Astrocyte of the cerebellum (primary cell): Measurements from ENCODE around the gene CLEC4F.

Experiments used
- DNase-seq: peaks from one replicate; pipeline ENCODE4 v3.0.0-alpha.2; 2011; ENCODE audit warnings: low read depth
- H3K4me3 ChIP-seq: 2 replicates; pipeline ENCODE4 v1.5.1; 2011; ENCODE audit warnings: mild to moderate bottlenecking, low read depth, low read length, moderate library complexity
- in situ Hi-C: cut with HindIII; loops from 2 replicates; pipeline ENCODE4 v1.10.0; 2017; ENCODE audit warnings: low sequenced_read_pairs
- TF ChIP-seq, protein P1 (sequence below): IDR thresholded peaks from 2 replicates; pipeline ENCODE4 v1.5.1; 2012; ENCODE audit warnings: low read length, low read depth, moderate library complexity, mild to moderate bottlenecking; ENCODE audit errors: missing control alignments

CLEC4F gene

DNA sequence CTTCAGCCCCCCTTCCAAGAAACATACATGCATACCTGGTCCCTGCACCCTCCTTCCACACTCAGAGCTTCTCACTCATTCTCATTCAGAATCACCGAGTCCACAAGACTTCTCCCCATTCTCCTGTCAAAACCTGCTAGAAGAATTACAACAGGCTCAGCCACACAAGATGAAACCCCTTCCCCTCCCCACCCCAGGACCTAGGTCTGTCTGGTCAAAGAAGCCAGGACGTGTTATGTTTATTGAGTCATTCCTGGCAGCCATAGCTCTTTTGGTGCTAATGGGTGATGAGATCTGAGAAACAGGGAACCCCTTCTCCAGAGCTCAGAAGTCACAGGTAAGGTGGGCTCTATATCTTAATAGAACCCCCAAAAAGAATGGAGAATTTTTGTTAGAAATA is 50.9 kb downstream of the CLEC4F start:
- in situ Hi-C loops = no loop called here
- H3K4me3 ChIP-seq = no peak overlapping the region
- no peak for DNase-seq
- TF ChIP-seq, protein P1, sequence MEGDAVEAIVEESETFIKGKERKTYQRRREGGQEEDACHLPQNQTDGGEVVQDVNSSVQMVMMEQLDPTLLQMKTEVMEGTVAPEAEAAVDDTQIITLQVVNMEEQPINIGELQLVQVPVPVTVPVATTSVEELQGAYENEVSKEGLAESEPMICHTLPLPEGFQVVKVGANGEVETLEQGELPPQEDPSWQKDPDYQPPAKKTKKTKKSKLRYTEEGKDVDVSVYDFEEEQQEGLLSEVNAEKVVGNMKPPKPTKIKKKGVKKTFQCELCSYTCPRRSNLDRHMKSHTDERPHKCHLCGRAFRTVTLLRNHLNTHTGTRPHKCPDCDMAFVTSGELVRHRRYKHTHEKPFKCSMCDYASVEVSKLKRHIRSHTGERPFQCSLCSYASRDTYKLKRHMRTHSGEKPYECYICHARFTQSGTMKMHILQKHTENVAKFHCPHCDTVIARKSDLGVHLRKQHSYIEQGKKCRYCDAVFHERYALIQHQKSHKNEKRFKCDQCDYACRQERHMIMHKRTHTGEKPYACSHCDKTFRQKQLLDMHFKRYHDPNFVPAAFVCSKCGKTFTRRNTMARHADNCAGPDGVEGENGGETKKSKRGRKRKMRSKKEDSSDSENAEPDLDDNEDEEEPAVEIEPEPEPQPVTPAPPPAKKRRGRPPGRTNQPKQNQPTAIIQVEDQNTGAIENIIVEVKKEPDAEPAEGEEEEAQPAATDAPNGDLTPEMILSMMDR = no peak

DNA sequence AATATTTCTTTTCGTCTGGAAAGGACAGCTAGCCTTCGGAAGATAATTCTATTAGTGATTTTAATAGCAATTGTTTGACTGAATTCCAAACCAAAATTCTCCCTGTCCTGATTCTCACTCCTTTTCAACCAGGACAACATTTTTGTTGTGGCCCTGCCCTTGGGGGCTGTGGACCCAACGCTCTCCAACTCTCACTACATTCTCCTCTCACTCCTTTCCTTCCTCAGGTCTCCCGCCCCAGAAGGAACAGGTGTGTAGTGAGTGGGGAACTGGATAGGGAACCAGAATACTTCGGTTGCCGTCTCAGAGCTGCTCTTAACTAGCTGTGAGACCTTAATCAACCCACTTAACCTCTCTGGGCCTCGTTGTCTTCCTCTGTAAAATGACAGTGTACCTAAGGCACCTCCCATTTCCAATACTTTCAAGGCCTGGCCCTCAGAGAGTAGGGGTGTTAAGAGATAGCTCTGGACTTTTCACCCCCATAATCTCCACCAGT is 51.8 kb downstream of the CLEC4F start:
- TF ChIP-seq, protein P1 = no peak
- in situ Hi-C loops = no loop called here
- no peak overlapping the region for H3K4me3 ChIP-seq
- DNase-seq = no peak

DNA sequence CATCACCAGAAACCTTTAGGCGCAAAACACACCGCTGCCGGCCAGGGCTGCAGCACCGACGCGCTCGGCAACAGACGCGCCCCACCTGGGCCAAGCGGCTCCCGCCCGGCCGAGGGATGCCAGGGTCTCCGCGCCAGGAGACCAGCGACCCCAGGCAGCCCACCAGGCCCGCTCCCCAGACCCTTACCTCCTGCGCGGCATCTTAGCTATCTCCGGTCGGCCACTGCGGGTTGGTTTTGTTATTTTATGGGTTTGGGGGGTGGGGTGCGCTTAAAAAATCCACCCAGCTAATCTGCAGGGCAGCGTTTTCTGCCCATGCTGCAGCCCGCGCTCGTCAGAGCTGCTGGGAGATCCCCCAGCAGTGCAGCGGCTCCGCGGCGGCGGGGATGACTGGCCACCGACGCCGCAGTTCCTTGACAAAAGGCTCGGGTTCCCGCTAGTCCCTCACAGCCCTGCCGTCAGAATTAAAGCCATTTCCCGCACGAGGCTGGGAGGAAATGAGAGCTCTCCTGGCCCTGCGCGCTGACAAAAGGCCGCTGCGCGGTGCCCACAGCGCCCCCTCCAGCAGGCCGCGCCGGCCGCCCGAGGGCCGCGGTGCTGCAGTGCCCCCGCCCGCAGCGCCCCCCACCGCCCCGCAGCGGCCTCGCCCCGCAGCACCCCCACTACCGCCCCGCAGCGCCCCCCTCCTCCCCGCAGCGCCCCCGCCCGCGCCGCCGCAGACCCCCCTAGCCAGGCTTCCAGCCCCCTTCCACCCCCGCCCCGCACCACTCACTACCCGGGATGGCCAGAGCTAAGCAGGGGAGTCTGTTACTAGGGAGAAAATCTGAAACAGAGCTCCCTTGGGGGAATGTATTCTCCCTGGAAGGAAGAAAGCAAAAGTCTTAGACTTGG is 52.5 kb downstream of the CLEC4F start, which contains the start of gene ADD2:
Gene ADD2 (minus strand): TSS at position 502 of the 891 bp plus-strand sequence. CDS start 61,792 bp downstream, outside the sequence.
- TF ChIP-seq, protein P1 = peak; percentile 34
- H3K4me3 ChIP-seq = peak within 1 kb of the TSS; percentile 46
- in situ Hi-C loops = no loop called here
- DNase-seq = no peak

DNA sequence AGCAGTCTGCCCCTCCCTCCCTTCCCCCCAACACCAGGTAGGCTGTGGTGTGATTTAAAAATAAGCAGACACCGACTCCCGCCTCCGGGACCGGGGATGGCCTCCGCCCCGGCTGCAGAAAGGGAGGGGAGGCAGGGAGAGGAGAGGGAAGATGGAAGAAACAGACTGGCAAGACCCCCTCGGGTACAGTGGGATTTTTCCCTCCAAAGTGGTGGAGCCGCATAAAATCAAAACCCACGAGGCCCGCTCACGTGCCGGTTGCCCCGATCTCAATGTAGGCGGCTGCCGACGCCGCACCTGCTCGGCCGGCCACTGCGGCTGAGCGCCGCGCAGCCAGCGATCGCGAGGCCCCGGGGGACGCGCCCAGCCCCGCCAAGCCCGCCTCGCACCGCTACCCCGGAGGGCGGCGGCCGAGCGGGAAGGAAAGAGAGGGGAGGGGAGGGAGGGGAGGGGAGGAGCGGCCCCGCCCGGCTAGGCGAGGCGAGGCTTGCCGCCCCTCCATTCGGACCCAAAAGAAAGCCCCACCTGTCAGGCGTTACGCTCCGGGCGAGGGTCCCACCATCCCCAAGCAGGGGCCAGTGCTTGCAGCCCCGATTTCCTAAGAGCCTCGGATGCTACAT is 53.2 kb downstream of the CLEC4F start:
- in situ Hi-C loops = no loop called here
- TF ChIP-seq, protein P1 = no peak
- peak overlapping the region; percentile 46 for H3K4me3 ChIP-seq
- DNase-seq = no peak

DNA sequence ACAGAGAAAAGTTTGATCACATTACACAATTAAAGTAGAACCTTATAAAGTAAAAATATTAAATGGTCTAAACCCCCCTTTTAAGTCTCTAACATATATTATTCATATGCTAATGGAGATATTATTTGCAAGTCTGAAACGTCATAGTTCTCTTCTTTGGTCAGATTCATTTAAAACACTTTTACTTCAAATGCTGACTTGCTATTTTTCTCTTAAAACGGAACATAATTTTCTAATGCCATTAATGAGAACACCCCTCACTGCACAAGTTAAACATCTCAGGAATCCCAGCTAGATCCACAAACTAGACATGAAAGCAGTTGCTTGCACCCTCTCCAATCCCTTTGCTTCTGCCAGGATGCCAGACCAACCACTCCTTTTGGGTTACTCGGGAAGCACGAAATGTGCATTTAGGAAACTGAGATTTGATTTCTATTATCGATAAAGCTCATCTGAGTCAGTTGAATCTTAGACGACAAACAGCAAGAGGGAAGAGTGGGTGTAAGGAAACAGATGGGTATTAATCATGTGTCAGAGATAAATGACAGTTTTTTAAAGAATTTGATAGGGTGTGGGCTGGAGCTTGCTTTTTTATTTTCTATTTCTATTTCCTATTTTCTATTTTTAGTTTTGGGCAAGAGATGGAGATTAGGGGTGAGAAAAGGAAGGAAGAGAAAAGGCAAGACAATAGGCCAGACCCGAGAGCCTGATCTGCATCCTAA is 53.9 kb downstream of the CLEC4F start:
- peak overlapping the region; percentile 46 for H3K4me3 ChIP-seq
- TF ChIP-seq, protein P1 = no peak
- DNase-seq = no peak
- in situ Hi-C loops = no loop called here

DNA sequence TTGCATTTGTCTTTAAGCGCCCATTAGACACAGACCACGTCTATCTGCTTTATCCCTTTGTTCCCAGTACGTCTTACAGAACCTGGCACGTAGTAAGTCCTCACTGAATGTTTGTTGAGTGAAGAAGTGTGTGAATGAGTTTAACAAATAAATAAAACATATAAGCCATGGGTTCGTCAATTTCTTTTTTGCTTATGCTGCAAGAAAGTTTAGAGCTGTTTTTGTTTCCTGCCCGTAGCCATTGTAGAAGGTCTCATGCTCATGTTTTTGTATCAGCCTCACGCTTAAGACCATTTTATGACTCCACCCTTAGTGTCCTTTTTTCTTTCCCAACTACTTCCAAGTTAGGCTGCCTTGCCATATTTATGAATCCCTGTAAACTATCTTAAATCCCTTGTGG is 54.9 kb downstream of the CLEC4F start:
- DNase-seq = no peak
- in situ Hi-C loops = no loop called here
- TF ChIP-seq, protein P1 = no peak

More for the DNA sequence above, 54.9 kb downstream of the CLEC4F start:
- H3K4me3 ChIP-seq = no peak overlapping the region
